H1 (cell line): ENCODE measurements around the gene RETREG3. TPM values are rescaled to one million over a fixed set of nuclear protein-coding genes. Genes with fewer than 3 reads are reported as not detected.

Experiments used
- ATF2 ChIP-seq: IDR thresholded peaks from 2 replicates; pipeline ENCODE4 v1.6.1; 2012; ENCODE audit warnings: low read length, inconsistent platforms
- CBX5 ChIP-seq: fragments of 300-800, 300-1000 bp; sonication (generic); IDR thresholded peaks from 2 replicates; pipeline ENCODE4 v1.7.1; 2016; ENCODE audit warnings: antibody characterized with exemption, low read length, low read depth
- polyA plus RNA-seq, 7 experiments: library from polyadenylated mRNA; depleted of rRNA in 3 of 7; stranded (reverse) in 5 of 7; unstranded in 2 of 7; fragments of >200 nt in 5 of 7; fragments of 200-250 nt in 2 of 7; gene quantifications; 1 replicate in 5 of 7; 2 replicates in 1 of 7; 4 replicates in 1 of 7; pipeline versions ENCODE4 v1.2.1 to v1.2.3, GENCODE V29; 2011 to 2013; ENCODE audit warnings: missing spikeins in 2 of 7, mixed read lengths in 2 of 7
- total RNA-seq: library from RNA; stranded (reverse); fragmentation: NEBNext Ultra II Directional; extraction: Animal tissue kit (Norgen Biotek cat#: 25700); gene quantifications from 2 replicates; pipeline ENCODE4 v1.2.1, GENCODE V29; 2021

The RETREG3 gene
- total and polyA plus RNA-seq, 2 of the 8 experiments (the other 6 are each of a cell fraction or from before 2014, with no cell fraction given) = 23.7 to 42.6 TPM

GRCh38 chr17:42544874-42545283 lies 64.3 kb downstream of the RETREG3 start (continued):
- TF ChIP-seq ATF2 (no peak), CBX5 (no peak)
